Activated effector memory CD4-positive, alpha-beta T cell treated with anti-CD3 and anti-CD28 coated beads, Interleukin-2, amount 50 U/mL, for 16 hours (primary cell): Measurements from ENCODE around the gene ZNF593.

Experiments used
- DNase-seq: peaks from one replicate; pipeline ENCODE4 v3.0.0-alpha.2; 2020

Gene ZNF593

DNA sequence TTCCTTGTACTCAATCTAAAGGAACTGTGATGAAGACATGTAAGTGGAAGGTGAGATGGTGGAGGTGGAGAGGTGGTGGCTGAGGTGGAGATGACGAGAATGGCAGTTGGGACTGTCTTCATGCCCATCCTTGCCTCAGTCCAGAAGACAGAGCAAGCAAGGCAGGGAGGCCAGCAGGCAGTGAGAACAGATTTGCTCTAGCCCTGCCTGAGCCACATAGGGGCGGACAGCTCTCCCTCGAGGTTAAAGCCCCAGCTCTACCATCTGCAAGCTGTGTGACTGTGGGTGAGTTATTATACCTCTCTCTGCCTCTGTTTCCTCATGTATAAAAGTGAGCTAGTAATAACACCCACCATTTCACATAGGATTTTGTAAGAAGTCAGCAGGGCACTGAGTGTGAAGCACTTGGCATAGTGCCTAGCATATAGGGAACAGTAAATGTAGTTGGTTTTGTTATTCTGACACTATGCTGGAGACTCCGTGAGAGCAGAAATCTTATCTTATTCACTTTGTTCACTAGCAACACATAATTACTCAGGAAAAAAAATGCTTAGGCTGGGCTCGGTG lies 15.7 kb upstream of the ZNF593 start:
- DNase-seq = peak; percentile 45

DNA sequence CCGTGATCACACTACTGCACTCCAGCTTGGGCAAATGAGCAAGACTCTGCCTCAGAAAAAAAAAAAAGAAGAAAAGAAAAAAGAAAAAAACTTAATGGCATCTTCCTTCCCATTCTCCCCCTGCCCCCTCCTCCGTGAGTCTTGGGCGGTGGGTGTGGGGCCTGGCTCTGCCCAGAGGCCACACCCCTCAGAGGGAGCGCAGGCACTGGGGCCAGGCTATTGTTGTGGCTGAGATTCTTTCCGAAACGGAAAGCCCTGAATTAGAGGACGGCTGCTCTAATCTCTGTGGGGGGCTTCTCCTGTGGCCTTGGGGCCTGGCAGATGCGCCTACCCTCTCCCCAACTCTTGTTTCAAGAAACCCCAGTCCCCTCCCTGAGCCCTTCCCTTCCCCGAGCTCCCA lies 15.0 kb upstream of the ZNF593 start:
- DNase-seq = no peak

DNA sequence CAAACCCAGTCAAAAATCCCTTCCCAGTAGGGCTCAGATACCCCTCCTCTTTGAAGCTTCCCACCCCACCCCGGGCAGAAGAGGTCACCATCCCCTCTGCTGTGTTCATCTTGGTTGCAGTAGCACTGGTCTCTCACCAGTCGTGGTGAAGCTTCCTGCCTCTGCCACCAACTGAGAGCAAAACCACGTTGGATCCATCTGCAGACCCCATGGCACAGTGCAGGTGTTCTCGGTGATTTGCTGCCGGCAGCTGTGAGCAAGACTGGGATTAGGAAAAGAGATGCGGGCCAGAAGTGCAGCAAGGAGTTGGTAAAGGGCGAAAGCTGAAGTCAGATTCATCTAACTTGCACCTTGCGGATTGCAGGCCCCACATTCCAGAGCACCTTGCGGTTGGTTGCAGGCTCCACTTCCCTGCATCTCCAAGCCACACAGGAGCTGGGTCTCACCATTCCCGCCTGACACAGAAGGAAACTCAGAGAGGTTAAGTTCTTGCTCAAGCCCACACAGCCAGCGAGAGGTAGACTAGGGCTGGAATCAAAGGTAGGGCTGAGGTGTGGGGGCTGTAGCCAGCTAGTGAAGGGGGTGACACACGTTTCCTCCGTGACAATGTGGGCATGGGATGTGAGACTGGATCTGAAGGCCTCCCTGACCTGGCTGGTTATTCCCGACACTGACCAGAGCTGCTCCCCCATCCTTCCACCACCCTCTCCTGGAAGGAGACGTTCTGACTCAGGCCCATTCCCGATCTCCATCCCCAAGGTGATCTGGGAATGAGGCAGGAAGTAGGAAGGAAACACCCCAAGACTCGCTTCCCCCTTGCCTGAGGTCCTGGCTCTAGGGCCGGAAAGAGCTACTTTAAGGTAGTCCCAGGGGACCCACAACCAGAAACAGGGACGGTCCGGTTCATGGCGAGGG lies 14.1 kb upstream of the ZNF593 start:
- peak; percentile 24 for DNase-seq

DNA sequence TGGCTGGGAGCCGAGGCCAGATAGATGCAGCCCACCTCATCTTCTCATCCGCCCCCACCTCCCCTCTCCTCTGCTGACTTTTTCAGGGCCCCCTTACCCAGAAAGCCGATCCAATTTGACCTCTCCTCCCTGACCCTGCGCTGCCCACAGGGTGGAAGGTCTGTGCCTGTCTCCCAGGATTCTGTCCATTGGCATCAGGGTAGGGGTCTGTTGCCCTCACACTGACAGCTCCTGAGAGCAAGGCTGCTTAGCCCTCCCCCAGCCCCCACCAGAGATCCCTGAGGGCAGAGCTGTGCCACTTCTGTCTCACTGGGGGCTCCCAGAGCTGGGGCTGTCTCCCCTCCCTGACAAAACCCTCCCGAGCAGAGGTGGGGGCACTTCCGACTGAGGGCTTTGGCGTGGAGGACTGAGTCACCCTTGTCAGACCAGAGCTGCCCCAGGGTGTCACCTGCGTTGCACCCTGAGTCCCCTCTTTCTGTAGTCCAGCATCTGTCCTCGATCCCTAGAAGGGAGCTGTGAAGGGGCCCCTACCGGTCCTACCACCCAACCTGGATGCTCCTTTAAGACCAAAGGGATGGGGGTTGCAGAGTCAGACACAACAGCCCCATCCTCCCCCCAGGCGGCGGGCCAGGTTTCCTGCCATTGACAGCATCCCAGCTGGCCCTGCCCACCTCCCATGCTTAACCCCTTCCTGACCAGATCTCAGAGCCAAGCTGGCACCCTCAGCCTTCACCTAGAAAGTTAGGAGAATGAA lies 13.2 kb upstream of the ZNF593 start:
- DNase-seq = peak; percentile 63

DNA sequence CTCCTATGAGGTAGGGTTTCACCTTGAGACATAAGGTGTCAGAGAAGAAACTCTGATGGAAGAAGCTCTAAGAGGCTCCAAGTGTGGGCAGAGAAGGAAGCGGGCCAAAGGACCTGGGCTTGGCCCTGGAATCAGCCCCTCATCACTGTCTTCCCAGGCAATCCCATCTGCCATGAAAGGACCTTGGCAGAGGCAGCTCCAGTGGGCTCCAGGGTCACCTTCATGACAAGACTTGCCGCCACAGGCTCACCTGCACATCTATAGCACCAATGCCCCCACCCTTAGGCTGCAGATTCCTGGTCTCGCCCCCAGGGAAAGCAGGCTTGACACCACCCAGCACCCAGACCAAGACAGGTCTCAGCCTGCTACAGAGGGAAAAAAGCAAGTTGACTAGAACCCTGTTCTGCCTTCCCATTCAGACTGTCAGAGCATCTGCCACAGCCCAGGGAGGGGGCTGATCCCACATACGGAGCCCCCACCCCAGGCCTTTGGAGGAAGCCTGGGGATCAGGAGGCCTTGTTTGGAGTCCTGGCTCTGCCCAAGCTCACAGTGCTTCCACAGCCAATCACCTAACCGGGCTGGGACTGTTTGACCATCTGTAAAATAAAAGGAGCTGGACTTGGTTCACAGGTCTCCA lies 11.3 kb upstream of the ZNF593 start:
- DNase-seq = peak; percentile 58

DNA sequence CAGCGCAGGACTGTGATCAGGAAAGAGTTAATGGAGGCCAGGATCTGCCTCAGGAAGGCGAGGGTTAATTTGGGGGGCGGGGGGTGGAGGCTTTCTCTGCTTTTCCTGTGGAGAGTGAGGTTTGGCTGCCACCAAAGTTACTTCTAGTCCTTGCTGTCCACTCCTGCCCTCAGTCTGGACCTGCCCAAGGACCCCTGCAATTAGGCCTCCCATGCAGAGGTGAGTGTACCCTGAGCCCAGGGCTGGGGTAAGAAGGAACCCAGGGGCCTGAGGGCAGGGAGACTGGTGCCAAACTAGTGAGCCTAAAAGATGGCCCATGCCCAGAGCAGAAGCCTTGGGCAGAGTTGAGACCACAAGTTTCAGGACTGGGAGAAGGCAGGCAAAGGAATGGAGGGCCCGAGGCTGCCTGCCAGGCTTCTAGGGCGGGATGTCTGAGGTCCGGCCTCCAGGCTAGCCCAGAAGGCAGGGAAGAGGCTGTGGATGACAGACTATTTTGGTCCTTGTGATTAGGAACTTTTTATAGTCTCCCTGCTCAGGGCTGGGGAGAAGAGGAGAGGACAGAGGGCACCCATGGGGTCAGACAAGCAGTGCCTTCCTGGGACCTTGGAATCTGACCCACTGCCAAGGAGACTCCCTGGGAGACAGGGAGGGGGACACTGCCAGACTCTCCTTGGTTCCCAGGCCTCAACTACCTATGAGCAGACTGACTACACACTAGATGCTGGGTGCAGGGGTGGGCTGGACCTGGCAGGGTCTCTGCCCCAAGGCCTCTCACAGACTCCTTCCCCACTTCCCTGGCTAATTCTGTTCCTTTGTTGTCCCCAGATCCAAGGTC lies 10.6 kb upstream of the ZNF593 start, which contains the start of gene FAM110D:
FAM110D (plus strand) TSS at position 172 of the 835 bp plus-strand sequence. CDS start 2,213 bp downstream, outside the sequence.
- peak; percentile 41 for DNase-seq

DNA sequence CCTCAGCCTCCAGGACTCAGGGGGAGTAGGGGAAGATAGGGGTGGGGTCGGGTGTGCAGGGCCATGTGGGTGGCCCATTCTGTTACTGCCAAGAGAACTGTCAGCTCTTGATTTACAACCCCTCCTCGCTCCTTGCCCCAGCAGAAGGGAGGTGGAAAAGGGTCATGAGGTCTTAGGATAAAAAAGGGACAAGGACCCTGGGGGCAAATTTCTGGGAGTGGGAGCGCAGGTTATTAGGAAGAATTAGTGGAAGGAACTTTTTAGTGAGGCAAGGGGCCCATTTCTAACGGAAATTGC lies 10.0 kb upstream of the ZNF593 start:
- no peak for DNase-seq

DNA sequence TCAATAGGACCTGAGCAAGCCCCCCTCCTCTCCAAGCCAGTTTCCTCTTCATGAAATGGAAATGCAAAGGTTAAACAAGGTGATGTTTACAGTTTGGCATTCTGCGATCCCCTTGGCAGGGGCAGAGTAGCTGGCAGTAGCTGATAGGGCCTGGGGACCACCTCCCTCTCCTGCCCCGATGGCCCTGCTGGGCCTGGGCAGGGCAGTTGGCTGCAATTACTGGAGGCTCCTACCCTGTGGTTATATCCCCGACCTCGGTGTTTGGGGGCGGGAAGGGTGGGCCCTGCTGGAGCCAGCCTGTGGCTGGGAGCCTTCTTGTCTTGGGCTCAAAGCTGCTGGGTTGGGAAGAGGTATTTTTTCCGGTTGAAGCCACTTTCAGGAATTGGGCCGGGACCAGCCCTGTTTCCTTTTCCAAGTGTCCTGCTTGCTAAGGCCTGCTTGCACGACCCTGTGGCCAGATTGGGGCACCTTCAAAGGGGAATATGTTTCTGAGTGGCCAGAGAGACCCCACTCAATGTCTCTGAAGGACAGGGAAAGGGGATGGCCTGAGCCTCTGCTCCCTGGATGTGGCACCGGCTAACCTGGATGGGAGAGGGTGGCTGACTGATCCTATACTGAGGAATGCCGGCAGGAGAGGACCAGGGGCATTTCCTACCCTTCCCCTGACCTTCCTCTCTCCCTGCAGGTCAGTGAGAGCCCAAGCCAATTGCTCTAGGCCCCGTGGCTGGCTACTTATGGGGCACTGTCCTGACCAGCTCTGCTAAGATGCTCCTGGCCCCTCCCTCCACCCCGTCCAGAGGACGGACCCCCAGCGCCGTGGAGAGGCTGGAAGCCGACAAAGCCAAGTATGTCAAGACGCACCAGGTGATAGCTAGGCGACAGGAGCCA lies 8.9 kb upstream of the ZNF593 start:
- DNase-seq = no peak

DNA sequence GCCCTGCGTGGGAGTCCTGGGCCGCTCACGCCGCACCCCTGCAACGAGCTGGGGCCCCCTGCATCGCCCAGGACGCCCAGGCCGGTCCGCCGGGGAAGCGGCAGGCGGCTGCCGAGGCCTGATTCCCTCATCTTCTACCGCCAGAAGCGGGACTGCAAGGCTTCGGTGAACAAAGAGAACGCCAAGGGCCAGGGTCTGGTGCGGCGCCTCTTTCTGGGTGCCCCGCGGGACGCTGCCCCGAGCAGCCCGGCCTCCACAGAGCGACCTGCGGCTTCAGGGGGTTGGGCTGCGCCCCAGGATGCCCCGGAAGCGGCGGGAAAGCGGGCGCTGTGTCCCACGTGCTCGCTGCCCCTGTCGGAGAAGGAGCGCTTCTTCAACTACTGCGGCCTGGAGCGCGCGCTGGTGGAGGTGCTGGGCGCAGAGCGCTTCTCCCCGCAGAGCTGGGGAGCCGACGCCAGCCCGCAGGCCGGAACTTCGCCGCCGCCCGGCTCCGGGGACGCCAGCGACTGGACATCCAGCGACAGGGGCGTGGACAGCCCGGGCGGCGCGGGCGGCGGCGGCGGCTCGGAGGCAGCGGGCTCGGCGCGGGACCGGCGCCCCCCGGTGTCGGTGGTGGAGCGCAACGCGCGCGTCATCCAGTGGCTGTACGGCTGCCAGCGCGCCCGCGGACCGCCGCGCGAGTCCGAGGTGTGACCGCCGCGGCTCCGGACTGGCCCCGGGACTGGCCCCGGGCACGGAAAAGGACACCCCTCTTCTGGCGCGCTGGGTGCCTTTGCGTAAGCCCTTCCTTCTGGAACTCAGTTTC lies 8.1 kb upstream of the ZNF593 start:
- DNase-seq = peak; percentile 73

DNA sequence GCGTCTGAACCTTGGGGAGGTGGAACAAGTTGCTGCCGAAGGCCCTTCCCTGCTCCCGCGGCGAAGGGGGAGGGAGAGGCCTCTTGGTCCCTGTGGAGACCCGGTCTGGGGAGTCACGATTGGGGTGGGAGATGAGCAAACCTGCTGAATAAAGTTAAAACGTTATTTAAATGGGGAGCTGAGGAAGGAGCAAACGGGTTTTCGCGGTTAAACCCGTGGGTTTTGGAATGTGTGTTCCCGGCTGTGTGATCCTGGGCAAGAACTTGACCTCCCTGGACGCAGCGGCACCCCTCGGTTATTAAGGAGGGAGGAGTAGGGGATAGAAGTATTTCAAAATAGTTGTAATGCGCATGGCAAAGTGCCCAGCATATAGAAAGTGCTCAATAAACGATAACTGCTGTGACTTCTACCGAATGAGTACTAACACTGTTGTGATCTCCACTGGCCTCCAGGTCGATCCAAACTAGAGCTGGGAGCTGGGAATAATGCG lies 7.4 kb upstream of the ZNF593 start:
- DNase-seq = no peak

DNA sequence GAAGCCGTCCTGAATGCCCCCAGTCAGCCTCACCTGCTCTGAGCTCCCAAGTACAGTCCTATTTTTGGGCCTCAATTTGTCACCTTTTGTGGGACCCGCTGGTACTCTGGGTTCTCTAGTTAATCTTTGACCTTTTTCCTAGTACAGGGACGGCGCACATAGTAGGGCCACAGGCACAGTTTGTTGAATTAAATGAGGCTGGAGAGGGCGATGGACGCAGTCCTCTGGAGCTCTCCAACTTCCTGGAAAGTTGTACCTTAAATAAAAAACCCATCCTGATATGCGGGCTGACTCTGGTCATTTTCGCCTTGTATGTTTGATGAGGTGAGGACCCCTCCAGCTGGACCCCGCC lies 6.0 kb upstream of the ZNF593 start:
- no peak for DNase-seq

DNA sequence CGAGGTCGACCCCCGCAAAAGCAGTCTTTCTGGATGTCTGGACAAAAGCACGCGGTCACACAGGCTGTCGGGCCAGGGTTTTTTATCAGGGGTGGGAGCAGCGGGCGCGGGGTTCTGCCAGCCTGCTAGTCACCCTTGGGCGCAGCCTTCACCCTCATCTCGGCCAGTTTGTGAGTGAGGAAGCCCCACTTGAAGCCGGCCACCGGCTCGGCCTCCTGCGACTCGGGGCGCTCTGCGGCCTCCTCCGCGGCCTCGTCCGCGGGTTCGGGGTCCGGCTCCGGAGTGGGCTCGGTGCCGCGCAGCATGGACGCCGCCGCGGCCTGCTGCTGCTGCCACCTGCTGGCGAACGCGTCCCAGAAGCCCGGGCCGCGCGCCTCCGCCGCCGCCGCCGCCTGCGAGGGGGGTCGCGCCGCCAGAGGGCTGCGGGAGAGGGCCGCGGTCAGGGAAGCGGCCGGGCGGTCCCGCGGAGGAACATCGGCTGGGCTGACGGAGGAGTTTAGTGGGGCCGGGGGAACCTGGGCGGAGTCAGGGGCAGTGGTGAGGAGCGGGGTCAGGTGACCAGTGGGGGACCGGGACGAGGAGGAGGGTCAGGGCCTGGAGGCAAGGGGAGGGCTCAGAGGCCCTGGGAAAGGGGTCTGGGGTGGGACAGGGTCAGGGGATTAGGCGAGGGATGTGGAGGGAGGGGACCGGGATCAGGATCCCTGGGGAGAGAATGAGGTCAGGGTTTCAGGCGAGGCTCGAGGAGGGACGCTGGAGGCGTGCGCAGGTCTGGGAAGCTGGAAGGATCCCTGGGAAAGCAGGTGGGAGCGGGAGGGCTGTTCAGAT lies 5.5 kb upstream of the ZNF593 start:
- peak; percentile 82 for DNase-seq

DNA sequence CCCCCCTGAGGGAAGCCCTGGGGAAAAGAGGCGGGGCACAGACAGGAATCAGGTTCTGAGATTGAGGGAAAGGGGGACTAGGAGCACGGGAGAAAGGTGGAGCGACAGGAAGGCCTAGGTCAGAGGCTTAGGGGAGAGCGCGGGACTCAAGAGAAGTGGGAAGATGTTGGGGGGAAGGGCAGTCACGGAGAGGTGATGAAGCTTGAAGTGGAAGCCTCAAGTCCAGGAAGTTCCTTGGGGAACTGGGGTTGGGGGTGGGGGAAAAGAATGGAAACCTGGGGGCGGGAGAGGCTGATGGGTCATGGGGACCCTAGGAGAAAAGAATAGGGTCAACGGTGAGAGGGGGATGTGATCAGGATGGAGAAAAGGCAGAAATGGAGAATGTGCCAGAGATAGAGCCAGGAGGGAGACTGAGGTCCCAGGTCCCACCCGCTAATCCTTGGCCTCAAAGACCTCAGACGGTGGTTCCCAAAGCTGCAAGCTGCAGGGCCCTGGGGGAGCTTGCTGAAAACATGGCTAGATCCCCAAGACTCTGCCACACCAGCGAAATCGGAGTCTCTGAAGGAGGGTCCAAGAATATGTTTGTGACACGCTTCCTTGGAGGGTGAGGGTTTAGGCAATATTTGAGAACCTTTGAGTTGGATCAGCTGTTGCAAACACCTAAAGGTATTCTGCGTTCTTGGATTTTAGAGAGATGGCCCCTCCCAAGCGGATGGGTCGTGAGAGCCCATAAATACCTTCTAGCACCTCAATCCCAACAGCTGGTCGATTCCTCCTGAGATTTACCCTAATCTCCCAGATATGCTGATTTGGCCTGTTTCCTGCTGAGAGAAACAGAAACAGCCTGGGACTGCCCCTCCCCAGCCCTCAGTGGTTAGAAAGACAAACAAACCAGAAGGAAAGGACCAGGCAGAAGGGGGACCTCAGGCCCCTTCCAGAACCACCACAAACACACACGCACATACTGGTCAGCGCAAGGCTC lies 4.6 kb upstream of the ZNF593 start:
- no peak for DNase-seq

DNA sequence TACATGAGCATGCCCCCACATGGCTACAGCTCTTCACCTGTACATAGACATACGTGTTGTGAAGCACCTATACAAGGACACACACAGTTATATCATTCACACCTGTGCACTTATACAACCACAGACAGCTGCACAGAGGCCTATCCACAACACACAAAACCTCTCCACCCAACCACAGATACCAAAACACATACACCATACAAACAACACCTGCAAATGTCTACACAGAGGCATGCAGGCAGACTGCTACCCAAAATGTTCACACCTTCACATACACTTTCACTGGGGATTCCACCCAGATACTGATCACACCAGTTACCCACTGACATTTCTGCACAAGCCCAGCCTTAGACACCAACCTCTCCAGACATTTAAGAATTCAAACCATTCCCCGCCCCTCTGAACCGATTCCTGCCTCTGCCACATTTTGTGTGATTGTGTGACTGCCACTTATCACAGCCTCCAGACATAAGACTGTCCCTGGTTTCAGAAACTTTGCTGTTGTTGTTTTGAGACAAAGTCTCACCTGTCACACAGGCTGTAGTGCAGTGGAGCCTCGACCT lies 2.9 kb upstream of the ZNF593 start:
- DNase-seq = no peak

DNA sequence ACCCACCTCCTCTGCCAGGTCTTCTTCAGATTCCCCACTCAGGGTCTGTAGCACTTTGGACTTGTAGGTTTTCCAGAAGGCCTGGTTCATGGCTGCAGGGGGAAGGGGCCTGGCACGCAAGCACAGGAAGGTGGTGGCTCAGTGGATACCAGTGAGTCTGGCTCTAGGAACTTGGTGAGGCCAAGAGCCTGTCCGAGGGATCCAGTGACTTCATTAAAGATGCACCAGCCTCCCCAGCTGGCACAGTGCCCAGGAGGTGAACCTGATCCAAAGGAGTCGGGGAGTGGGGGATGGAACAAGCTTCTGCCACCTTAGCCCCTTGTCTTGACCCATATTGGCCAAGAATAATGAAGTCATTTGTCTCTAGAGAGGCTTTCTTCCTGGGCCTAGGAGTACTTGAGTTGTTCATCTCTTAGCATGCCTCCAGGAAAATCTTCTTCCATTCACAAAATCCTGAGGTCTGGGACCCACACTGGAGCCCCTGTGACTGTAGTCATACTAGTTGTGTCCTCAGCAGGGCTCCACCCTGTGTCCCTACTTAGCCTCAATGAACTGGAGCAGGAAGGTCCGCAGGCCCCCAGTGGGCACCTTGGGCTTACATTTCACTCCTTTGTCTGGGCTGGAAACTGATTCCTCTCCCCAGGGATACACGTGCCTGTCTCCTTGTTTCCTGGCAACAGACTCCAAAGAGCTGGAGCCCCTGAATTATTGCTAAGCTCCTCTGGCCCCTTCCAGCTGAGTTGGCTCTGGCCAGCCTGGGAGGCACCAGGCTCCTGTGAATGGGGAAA lies 1.1 kb upstream of the ZNF593 start, which contains the start of gene C1orf232:
C1orf232 (minus strand) TSS at position 554 of the 788 bp plus-strand sequence; CDS start at position 90, 464 bp downstream.
- DNase-seq = no peak

DNA sequence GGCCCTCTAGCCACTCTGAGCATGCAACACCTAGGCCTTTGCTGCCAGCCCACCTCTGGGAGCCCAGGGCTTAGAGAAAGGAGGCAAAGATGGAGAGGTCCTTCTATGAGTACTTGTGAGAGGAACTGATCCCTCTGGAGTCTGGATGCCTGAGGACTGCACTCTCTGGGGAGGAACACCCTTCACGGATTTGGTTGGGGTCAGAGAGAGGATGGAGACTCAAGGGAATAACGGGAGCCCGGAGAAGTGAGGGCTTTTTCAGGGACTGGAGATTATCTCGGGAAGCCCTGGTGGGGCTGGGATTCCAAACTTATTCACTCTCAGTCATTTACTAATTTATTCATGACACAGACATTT lies 532 bp upstream of the ZNF593 start:
- no peak for DNase-seq

DNA sequence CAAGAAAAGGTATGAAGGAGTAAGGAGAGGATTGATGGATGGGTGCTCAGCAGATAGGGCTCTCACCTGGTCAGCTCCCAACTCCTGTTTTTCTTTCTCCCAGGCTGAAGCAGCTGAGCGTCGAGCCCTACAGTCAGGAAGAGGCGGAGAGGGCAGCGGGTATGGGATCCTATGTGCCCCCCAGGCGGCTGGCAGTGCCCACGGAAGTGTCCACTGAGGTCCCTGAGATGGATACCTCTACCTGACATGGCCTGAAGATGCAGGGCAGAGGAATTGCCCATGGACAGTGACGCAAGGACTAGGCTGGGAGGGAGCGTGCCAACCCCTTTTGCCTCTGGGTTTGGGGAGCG lies 739 bp downstream of the ZNF593 start:
- no peak for DNase-seq
